GM19328 (cell line): ENCODE measurements around the gene PRDM16.

Source experiments
- ATAC-seq: cut with Tn5 transposase; IDR thresholded peaks from one replicate; pipeline ENCODE4 v1.9.1; 2021; ENCODE audit warnings: mild to moderate bottlenecking, moderate library complexity; ENCODE audit not compliant: unreplicated experiment

PRDM16 gene

DNA sequence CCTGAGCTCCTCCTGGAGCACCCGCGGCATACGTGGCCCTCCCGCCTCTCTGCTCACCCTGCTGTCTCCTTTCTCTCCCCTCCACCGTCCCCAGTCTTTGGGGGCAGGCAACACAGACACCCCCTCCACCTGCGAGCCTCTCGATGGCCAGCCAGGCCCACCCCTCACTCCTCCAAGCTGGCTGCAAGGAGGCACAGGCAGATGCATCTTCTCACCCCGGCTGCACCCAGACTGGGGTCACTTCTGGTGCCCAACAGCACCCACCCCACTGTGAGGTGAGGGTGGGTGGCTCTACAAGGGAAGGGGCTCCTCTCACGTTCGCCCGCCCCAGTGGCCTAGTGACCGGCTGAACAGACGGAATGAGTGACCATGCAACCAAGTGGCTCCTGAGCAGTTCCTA, 277.5 kb downstream of the PRDM16 start:
- no peak for ATAC-seq

DNA sequence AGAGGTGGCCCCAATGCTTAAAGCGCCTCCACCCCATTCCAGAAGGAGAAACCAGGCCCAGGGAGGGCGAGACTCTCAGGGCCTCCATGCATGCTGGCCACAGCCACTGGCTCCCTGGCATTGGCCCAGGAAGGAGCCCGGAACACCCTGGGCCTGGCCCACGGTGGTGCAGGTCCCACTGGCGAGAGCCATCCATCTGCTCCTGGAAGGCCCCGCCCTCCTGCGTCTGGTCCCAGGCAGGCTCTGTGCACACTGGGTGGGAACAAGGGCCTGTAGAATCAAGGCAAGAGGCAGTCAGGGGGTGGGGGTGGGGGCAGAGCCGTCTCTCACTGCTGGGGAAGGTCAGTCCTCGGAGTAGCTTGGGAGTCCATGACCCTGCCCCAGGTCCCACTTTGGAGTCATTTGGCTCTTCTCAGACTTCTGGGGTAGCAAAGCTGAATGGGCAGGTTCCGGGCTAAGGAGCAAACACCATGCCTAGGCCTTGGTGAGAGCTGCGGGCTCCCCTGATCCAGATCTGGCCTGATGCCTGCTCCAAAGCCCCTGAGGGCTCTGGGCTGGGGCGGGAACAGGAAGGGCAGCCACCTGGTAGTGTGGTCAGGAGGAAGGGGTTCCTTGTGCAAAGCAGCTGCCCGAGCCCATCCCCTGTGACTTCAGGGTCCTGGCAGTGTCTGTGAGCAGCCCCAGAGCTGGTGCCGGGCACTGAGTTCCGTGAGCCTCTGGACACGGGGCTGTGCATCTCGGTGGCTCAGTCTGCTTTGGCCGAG, 278.4 kb downstream of the PRDM16 start:
- ATAC-seq, result no peak

DNA sequence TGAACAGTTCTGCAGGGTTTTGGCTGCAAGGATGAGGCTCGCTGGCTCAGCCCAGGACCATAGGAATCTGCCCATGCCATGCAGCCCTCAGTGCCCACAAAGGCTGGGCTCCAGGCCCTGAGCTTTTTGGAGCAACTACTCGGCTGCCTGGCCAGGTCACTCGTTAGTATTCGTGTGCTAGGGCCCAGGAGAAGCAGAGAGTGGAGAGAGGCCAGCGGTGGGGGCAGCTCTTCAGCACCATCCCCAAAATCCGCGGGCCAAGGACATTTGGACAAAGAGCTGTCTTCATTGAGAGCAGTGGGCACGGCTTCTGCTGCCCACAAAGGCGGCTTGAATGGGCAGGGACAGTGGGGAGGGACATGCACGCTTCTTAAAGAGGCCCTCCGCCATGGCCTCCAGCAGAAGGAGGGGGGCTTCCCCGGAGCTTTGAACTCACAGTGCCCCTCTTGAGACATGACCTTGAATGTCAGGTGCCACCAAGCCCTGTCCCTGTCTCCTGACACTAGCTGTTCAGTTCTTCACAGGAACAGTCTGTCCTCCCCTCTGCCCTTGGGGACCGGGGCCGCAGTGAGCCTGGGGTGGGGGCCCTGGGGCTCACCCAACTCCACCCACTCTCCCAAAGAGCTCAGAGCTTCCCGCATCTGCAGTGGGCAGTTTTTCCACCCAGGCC, 279.3 kb downstream of the PRDM16 start:
- no peak for ATAC-seq

DNA sequence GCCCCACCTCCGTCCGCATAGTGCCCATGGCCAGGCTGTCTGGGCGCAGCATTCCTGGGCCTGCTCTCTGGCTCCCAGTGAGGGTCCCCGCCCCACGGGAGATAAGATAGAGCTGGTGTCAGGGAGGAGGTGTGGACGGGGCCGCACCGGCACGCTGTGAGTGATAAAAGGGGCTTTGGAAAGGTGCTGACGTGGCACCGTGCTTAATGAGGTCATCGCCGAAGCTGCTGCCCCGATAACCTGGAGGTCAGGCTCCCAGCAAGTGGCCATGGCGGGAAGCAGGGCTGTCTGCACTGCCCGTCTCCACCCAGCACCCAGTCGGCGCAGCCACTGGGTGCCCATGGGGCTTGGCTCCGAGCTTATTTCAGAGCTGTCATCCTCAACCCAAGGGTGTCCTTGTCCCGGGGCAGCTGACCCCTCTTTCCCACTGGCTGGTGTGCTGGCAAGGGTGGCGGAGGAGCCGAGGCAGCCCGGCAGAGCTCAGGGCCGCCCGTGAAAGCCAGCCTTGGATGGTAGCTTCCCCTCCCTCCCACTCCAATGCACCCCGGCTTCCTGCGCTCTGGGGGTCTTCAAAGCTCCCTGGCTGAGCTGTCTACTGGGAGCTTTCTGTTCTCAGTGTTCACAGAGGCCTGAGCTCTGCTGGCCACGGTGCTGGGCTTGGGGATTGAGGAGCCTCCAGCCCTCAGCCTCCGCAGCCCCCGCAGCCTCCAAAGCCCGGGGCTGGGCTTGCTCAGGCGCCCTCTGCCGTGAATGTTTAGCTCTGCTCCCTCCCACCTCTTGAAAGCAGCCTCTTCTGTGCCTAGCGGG, 280.4 kb downstream of the PRDM16 start:
- no peak for ATAC-seq

DNA sequence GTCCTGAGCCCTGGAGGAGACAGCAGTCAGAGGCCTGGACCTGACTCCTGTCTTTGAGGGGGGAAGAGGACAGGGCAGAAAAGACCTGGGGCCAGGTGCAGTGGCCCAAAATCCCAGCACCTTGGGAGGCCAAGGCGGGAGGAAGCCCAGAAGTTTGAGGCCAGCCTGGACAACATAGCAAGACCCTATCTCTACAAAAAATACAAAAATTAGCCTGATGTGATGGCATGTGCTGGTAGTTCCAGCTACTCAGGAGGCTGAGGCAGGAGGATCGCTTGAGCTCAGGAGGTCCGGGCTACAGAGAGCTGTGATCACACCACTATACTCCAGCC, 280.9 kb downstream of the PRDM16 start:
- no peak for ATAC-seq

DNA sequence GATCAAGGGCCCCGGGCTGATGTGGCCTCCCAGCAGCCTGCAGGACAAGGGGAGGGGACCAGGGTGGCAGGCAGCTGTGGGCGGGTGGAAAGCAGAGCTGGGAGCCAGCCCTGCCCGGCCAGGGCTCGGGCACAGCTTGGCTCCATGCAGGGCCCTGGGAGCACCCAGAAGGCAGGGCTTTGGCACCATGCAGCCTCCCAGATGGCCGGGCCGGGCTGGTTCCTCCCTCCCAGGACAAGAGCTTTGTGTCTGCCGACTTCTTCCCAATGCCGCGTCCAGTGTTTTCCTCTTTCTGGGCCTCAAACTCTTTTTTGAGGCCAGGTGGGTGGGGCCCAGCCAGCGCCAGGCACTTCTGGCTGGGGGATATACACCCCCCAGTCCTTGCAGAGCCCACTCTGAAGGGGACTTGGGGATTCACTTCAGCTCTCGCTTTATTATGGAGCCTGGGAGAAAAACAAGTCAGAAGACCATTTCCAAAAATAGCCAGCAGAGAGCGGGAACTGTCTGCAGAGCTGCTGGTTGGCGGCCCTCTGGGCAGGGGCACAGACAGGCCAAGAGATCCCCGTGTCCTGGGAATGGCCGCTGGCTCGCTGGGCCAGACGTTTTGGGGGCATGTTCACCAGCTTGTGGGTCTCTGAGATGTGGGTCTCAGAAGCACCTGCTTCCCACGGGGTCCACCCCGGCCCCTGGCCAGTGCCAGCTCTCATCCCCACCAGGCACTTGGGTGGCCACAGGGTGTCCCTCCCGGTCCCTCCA, 281.7 kb downstream of the PRDM16 start:
- no peak for ATAC-seq

DNA sequence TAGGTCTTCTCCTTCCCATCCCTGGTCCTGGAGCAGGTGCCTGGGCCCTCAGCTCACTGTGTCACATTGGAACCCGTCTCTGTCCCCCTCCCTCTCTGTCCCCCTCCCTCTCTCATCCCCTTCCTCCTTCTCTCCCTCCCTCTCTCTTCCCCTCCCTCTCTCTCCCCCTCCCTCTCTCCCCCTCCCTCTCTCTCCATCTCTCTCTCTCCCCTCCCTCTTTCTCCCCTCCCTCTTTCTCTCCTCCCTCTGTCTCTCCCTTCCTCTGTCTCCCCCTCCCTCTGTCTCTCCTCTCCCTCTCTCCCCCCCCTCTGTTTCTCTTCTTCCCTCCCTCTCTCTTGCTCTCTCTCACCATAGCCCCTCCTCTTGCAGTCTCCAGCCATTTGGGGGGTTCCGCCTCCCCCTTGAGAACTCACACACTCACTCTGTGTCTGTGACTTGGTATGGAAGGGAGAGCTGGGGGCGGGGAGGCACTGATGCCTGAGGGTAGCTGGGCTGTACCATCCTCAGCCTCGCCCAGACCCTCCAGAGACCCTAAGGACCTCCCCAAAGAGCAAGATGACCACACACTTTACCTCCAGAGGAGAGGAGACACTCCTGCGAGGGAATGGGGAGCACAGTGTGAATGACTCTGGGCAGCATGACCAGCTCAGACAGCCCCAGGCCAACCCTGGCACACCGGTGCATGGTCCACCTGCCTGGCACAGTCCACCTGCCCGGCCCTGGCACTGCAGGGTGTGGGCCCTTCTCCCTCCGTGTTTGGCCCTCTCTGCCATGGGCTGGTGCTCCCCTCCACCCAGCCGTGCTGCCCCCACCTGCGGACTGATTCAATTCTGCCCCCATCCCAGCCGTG, 282.7 kb downstream of the PRDM16 start:
- no peak for ATAC-seq

DNA sequence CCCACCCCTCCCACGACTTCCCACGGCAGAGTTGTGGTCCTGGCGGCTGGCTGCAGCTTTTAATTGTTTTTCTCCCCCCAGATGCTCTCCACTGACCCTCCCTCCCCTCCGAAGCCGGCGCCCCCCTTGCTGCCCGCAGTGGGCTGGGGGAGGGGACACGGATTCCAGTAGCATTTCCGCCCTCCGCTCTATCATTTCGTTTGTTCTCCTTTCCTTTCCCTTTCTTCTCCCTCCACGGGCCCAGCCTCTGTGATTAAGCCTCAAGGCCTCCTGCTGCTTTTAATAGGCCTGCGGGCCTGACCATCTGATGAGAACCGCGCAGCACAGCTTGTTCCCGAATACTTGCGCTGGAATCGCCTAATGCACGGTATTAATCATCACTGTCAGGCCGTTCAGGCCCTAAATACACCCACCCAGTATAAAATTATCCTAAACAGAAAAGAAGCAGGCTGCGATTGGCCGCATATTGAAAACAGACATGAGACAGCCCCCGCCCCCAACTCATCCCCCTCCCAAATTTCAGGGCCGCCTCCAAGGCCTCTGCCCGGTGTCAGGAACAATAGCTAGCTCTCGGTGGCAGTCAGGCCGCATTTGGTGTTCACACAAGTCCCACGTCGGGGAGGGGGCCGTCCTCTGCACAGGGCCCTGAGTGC, 283.4 kb downstream of the PRDM16 start:
- ATAC-seq, result no peak

DNA sequence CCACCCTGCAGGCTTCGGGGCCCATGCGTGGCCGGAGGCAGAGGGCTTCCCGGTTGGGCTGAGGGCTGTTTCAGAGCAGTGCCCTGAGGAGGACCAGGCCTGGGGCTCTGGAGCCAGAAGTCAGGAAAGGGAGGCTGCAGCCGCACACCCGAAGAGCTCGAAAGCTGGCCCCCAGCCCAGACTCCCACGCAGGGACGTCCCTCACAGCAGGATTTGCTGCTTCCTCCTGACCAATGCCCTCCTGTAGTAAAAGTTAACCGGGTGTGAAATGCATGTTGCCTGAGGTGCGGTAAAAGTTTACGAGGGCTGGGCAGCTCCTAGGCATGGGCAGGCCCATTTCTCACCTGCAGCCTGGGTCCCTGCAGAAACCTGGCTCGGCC, 283.9 kb downstream of the PRDM16 start:
- no peak for ATAC-seq

DNA sequence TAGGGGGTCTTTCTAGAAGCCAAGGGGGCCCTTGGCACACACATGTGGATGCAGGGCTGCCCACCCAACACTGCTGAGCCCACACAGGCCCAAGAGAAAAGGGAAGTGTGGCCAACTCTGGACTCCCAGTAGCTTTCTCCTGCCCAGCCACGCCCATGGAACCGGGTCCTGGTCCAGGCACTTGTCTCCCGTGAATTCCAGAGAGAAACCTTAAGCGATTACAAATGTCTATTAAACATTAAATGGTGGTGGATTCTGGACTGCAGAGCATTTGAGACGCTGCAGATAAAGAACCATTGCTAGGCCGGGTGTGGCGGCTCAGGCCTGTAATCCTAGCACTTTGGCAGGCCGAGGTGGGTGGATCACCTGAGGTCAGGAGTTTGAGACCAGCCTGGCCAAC, 284.9 kb downstream of the PRDM16 start:
- no peak for ATAC-seq

DNA sequence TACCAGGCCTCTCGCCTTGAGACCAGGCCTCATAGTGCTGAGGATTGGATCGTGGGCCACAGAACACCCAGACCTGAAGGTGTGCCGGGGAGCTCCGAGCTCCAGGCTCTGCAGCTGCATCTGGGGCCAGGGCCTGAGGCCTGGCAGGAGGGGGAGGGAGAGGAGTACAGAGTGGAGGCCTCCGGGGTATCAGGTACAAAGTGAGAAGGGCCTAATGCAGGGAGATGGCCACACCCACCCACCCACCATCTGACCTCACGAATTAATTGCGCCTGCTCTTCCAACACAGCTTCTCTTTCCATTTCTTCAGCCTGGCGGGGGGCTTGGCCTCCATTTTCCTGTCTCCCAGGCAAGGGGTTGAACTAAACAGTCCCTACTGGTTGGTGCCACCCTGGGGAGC, 286.1 kb downstream of the PRDM16 start:
- no peak for ATAC-seq

DNA sequence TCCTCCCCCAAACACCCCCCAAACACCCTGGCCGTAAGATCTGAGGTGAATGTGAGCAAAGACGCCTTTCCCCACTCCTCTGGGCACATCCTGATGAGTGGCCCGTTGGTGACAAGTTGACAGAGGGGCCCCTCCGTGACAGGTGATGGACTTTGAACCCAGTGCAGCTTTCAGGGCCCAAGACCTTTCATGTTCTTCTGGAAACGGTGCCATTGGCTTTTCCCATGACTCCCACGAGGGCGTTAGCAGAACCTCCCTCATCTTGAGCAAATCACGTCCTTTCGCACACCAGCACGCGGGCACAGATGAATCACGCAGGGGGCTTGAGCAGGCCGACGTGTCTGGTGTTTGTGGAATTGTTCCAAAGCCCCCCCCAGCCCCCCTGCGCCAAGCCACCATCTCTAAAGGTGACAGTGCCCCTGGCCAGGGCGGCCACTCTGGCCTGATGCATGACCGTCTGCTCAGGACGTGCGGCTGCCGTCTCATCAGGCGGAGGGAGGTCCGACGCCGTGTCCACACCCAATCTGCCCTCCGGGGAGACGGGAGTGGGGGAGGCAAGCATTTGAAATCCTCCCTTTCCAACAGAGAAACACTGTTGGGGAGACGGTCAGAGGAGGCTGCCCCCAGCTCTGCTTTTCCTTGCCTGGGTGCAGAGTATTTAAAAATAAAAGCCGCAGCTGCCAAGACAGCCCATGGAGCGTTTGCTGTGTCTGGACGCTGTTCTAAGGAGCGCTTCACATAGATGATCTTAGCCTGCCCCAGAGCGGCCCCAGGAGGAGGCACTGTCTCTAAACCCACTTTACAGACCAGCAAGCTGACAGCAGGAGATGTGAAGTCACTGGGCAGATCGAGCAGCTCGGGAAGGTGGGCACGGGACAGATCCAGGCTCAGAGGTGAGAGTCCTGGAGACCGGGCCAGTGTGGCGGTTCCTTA, 287.2 kb downstream of the PRDM16 start:
- ATAC-seq, result no peak

DNA sequence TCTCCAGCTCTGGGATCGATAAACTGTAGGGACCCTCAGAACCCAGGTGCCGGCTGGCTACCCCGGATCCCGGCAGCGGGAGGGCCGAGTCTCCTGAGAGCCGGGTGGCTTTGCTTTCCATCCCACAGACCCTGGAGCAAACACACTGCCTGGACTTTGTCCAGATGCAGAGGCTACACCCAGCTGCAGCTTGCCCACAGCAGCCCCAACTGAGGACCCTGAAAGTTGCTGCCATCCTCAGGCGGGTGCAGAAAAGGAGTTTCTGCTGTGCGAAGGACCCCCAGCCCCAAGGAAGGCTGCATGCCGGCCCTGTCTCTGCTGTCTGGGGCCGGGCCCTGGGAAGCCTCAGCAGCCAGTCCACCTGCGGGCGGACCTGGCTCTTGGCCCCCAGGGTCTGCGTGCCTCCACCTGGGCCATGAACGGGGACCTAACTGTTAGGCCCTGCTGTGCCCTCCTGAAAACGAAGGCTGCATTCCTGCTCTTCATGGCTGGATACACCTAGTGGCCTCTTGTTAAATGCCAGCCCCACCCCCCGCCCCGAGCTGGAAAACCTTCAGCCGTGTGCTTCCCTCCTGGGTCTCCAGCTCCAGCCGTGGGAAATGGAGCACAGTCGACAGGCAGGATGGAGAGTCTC, 287.9 kb downstream of the PRDM16 start:
- ATAC-seq, result no peak

DNA sequence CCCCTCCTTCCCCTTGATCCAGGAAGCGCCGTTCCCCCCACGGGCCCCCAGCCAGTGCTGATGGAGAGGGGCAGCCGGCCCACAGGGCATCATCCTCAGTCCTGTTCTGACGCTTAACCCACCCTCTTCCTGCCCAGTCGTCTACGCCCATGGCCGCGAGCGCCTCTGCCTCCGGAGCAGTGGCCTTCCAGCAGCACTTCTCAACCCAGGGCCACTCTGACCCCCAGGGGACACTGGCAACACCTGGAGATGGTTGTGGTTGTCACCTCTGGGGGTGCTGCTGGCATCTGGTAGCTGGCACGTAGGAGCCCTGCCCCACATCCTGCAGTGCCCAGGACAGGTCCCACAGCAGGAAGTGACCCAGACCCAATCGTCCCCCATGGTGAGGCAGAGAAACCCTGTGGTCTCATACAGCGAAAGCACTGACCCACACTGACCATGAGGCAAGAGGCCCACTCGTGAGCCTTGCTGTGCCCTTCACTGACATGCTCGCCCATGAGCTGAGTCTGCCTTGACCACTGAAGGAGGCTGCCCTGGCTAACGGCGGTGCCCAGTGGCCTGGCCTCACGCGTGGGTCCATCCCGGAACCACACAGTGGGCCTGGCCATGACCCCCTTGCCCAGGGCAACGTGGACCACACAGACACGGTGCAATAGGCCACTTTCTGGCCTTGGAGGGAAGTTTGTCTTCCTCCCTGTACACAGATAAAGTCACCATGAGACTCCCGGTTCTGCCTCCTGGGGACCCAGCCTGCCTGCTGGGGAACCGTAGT, 288.7 kb downstream of the PRDM16 start:
- no peak for ATAC-seq

DNA sequence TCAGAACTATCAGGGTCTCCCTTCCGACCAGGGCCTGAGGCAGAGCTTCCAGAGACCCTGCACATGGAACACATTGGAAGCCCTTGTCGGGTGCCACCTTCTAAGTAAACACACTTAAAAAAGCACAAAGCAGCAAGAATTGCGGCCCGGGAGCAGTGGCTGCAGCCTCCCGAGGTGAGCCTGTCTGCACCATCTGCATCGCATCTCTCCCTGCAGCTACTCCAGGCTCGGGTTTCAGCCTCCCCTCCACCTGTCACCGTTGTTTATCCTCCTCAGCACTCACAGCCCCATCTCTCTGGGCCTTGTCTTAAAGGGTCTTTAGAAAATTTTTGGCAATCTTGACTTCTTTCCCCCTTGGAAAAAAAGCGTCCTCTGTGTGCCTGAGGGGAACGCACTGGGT, 290.3 kb downstream of the PRDM16 start:
- no peak for ATAC-seq

DNA sequence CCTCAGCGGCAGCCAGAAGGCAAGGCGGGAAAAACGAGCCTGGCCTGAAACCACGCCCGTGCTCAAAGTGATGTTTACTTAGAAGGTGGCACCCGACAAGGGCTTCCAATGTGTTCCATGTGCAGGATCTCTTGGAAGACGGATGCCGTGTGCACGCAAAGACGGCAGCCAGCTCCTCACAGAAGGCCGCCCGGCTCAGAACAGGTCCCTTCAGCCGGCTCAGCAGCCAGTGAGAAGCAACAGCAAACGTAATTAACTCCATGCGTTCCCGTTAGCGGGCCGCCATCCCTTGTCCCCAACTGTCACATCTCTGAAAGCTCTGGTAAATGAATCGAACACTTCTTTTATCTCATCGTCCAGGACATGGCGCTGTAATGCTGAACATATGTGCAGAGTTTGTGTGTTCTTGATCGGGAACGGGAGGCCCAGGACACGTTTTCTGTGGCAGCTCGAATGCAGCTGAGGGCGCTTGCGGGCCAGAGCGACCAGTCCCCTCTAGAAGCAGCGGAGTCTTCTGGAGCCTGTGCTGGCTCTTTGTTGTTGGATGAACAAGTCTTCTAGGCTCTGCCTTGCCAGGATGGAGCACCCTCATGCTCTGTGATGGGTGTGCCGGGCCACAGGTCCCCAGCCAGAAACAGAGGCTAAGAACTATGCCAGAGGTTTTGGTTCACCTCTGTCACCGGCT, 290.9 kb downstream of the PRDM16 start:
- ATAC-seq, result no peak

DNA sequence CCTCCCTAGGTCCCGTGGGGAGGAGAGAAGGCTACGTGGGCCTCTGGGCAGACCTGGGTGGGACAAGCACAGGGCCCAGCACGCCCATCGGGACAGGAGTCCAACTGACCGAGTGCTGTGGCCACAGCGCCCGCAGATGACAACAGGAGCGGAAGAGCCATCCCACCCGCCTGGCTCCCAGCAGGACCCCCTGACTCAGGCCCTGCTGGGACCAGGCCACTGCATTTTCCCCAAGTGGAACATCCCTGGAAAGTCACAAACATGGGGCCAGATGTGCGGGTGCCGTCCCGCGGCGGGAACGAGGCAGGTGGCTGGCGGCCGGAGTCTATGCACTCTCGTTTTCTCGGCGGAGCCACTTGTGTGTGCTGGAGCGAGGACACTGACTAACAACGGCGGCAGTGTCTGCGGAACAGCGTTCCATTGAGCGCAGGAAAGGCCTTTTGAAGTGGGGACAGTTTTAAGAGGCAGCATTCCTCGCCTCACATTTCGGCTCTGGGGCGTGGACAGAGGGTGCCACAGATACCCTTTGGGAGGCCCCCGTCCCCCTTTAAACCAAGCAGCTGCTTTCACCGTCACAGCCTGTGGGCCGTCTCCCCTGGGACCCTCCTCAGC, 291.7 kb downstream of the PRDM16 start:
- ATAC-seq, result no peak
